Endodermal cell (in vitro differentiated cells): Measurements from ENCODE around the gene HOXD9. TPM values are rescaled to one million over a fixed set of nuclear protein-coding genes. Genes with fewer than 3 reads are reported as not detected.

Source experiments
- DNase-seq: peaks from one replicate; pipeline ENCODE4 v3.0.0-alpha.2; 2017
- H3K27ac ChIP-seq: 2 replicates; pipeline ENCODE4 v1.5.1; 2013; ENCODE audit warnings: mild to moderate bottlenecking, low read depth, low read length, moderate library complexity
- H3K27me3 ChIP-seq: 2 replicates; pipeline ENCODE4 v1.6.1; 2013; ENCODE audit warnings: mild to moderate bottlenecking, low read length, moderate library complexity; ENCODE audit not compliant: insufficient read depth, control insufficient read depth, poor library complexity, severe bottlenecking
- H3K36me3 ChIP-seq: 2 replicates; pipeline ENCODE4 v1.7.0; 2013; ENCODE audit warnings: mild to moderate bottlenecking, low read length, moderate library complexity; ENCODE audit not compliant: control insufficient read depth, insufficient read depth
- H3K4me1 ChIP-seq: one replicate; pipeline ENCODE4 v1.7.0; 2013; ENCODE audit warnings: low read length; ENCODE audit not compliant: control insufficient read depth, insufficient read depth
- H3K4me3 ChIP-seq: 2 replicates; pipeline ENCODE4 v1.5.1; 2013; ENCODE audit warnings: mild to moderate bottlenecking, low read length, moderate library complexity
- H3K9ac ChIP-seq: 2 replicates; pipeline ENCODE4 v1.6.1; 2013; ENCODE audit warnings: mild to moderate bottlenecking, low read length, moderate library complexity; ENCODE audit not compliant: poor library complexity, severe bottlenecking; ENCODE audit errors: extremely low read depth
- H3K9me3 ChIP-seq: 2 replicates; pipeline ENCODE4 v1.6.1; 2013; ENCODE audit warnings: mild to moderate bottlenecking, low read length, moderate library complexity; ENCODE audit not compliant: control insufficient read depth
- H3K27ac Mint-ChIP-seq: 2 replicates; pipeline ENCODE4 v1.8.0; 2020; ENCODE audit warnings: mixed read lengths
- H3K27me3 Mint-ChIP-seq: 2 replicates; pipeline ENCODE4 v1.8.0; 2021; ENCODE audit warnings: mild to moderate bottlenecking, mixed read lengths; ENCODE audit not compliant: insufficient read depth
- H3K36me3 Mint-ChIP-seq: 2 replicates; pipeline ENCODE4 v1.8.0; 2020; ENCODE audit warnings: low read depth, mixed read lengths
- H3K4me1 Mint-ChIP-seq: 2 replicates; pipeline ENCODE4 v1.8.0; 2020; ENCODE audit warnings: mixed read lengths
- H3K4me3 Mint-ChIP-seq: 2 replicates; pipeline ENCODE4 v1.8.0; 2020; ENCODE audit warnings: mild to moderate bottlenecking, moderate library complexity, mixed read lengths
- H3K9me3 Mint-ChIP-seq: 2 replicates; pipeline ENCODE4 v1.8.0; 2020; ENCODE audit warnings: mild to moderate bottlenecking, mixed read lengths
- CTCF ChIP-seq: fragments of 200-600 bp; sonication (generic); conservative IDR thresholded peaks from 2 replicates; pipeline ENCODE4 v1.5.0; 2021; ENCODE audit warnings: antibody characterized with exemption, mild to moderate bottlenecking
- WGBS, 2 experiments: methylation state at CpG; one replicate each; pipeline versions ENCODE4 v1.1.5 to v1.1.7; 2013; ENCODE audit warnings: missing lambda C conversion rate in 2 of 2, mixed read lengths in 1 of 2; ENCODE audit not compliant: insufficient coverage in 1 of 2, insufficient read length in 1 of 2; 5-methylcytosine and 5-hydroxymethylcytosine counted together
- total RNA-seq, 2 donors: library from RNA; stranded (reverse); fragmentation: NEBNext Ultra II Directional in 1 of 2; extraction: Animal tissue kit (Norgen Biotek cat#: 25700) in 1 of 2; gene quantifications; 2 replicates in 1 of 2; 3 replicates in 1 of 2; pipeline ENCODE4 v1.2.1, GENCODE V29; 2021

HOXD9 gene
- total RNA-seq, 2 donors from 2014 or later: not detected

DNA sequence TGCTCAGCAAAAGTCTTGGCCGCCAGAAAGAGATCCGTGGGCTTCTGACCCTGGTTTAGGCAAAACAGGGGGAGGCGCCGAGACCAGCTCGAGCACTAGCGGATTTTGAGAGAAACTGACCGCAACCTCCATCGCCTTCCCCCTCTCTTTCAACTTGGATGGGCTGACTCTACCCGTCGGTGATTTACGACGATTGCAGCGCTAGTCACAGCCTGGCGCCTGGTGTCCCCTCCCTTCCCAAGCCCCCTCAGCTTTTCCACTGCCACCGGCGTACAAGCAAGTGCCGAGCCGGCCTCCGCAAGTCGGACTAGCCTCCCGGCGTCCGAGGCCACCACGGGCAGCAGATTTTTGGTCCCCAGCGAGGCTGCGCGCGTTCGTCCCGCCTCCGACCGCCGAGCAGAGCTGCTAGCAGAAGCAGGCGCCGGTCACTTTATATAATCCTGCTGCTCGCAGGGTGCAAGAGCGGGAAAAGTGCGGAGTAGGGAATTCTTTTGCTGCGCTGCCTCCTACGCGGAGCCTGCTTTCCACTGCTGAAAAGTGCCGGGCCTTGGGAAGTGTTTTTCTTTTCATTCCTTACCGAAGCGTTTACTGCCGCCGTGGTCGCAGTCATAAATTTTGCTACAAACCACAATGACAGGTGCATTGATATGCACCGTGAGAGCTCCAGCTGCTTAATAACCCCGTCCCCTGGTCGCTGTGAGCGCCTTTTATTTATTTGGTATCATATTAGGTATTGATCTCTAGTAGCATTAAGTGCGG lies 42.3 kb downstream of the HOXD9 start:
- H3K36me3 ChIP-seq: no peaks in the 10 kb centered on the region
- no peaks in the 10 kb centered on the region for H3K9me3 Mint-ChIP-seq
- peaks cover 9% of the 10 kb centered on the region for H3K4me1 Mint-ChIP-seq
- no peak for TF ChIP-seq CTCF
- no peak overlapping the region for H3K4me3 Mint-ChIP-seq
- 1 to 2% methylated on average over 25 to 52 of the region's 52 CpGs for WGBS, 2 experiments
- peaks cover 99% of the 10 kb centered on the region for H3K27me3 Mint-ChIP-seq
- H3K27ac ChIP-seq: no peak overlapping the region
- no peaks in the 10 kb centered on the region for H3K36me3 Mint-ChIP-seq
- no peak overlapping the region for H3K9ac ChIP-seq
- no peaks in the 10 kb centered on the region for H3K4me1 ChIP-seq
- no peak overlapping the region for H3K27ac Mint-ChIP-seq
- H3K4me3 ChIP-seq: peak overlapping the region; percentile 13
- DNase-seq: peak; percentile 74
- peaks cover 100% of the 10 kb centered on the region for H3K27me3 ChIP-seq
- peaks cover 9% of the 10 kb centered on the region for H3K9me3 ChIP-seq

GRCh38 chr2:176165370-176166050 lies 43.0 kb downstream of the HOXD9 start:
- H3K27ac Mint-ChIP-seq: no peak overlapping the region
- H3K27ac ChIP-seq: no peak overlapping the region
- no peaks in the 10 kb centered on the region for H3K4me1 ChIP-seq
- no peak overlapping the region for H3K4me3 Mint-ChIP-seq
- WGBS, 2 experiments: 8 to 27% methylated on average over 7 to 24 of the region's 26 CpGs
- H3K36me3 Mint-ChIP-seq: no peaks in the 10 kb centered on the region
- H3K27me3 ChIP-seq: peaks cover 100% of the 10 kb centered on the region
- DNase-seq: peak; percentile 70
- H3K9me3 Mint-ChIP-seq: no peaks in the 10 kb centered on the region
- H3K36me3 ChIP-seq: no peaks in the 10 kb centered on the region
- TF ChIP-seq CTCF: no peak
- H3K4me3 ChIP-seq: no peak overlapping the region
- H3K9me3 ChIP-seq: peaks cover 9% of the 10 kb centered on the region
- H3K9ac ChIP-seq: no peak overlapping the region
- H3K4me1 Mint-ChIP-seq: peaks cover 5% of the 10 kb centered on the region
- peaks cover 99% of the 10 kb centered on the region for H3K27me3 Mint-ChIP-seq

GRCh38 chr2:176166272-176166671 lies 43.8 kb downstream of the HOXD9 start:
- Histone ChIP-seq H3K9me3 (peaks cover 9% of the 10 kb centered on the region), H3K9ac (no peak overlapping the region), H3K36me3 (no peaks in the 10 kb centered on the region), H3K27me3 (peaks cover 100% of the 10 kb centered on the region), H3K27ac (no peak overlapping the region), H3K4me1 (no peaks in the 10 kb centered on the region), H3K4me3 (no peak overlapping the region)
- no peak for TF ChIP-seq CTCF
- Mint-ChIP-seq H3K4me3 (no peak overlapping the region), H3K27me3 (peaks cover 99% of the 10 kb centered on the region), H3K27ac (no peak overlapping the region), H3K36me3 (no peaks in the 10 kb centered on the region), H3K9me3 (no peaks in the 10 kb centered on the region), H3K4me1 (peaks cover 5% of the 10 kb centered on the region)
- DNase-seq: no peak
- WGBS, 2 experiments: 20 to 33% methylated on average over 2 of the region's 2 CpGs
